Endothelial cell of umbilical vein (primary cell): ENCODE measurements around the gene SORCS1. TPM values are rescaled to one million over a fixed set of nuclear protein-coding genes. Genes with fewer than 3 reads are reported as not detected.

Source experiments
- BruUV-seq: library from RNA; stranded (reverse); fragments of 400-500 nt; replicated peaks from 2 replicates; lab custom pipeline; 2021; lab: Mats Ljungman, UMichigan
- CTCF ChIA-PET: fragments of 300-600, 350-600 bp; sonication (Branson Sonifier 250); formaldehyde crosslinking; loops from one replicate; lab custom pipeline; 2021; ENCODE audit warnings: antibody characterized with exemption, inconsistent platforms; lab: Charles Lee
- POLR2A ChIA-PET: fragments of 300-600, 350-600 bp; sonication (Branson Sonifier 250); formaldehyde crosslinking; loops from one replicate; lab custom pipeline; 2021; ENCODE audit warnings: antibody characterized with exemption, inconsistent platforms; lab: Charles Lee
- DNase-seq: peaks from one replicate; pipeline ENCODE4 v3.0.0-alpha.2; 2011; ENCODE audit warnings: low read depth, low spot score
- FAIRE-seq: peaks from 2 replicates; lab custom pipeline; 2011; peaks lifted over from hg19 to GRCh38; lab: Jason Lieb, UNC
- H2AFZ ChIP-seq: 2 replicates; pipeline ENCODE4 v1.6.0; 2012; ENCODE audit warnings: low read depth, low read length, control low read depth, inconsistent platforms
- H3K27ac ChIP-seq: 2 replicates; pipeline ENCODE4 v1.5.1; 2011; ENCODE audit warnings: low read depth, mild to moderate bottlenecking, control low read depth, low read length, moderate library complexity; ENCODE audit not compliant: insufficient read depth
- H3K27me3 ChIP-seq, 2 experiments: 2 replicates each; pipeline versions ENCODE4 v1.6.0 to v1.6.1; 2011; ENCODE audit warnings: low read length in 2 of 2, mixed read lengths in 1 of 2; ENCODE audit not compliant: control insufficient read depth in 2 of 2, insufficient read depth in 2 of 2
- H3K36me3 ChIP-seq, 2 experiments: 2 replicates in 1 of 2; 3 replicates in 1 of 2; pipeline ENCODE4 v1.5.1; 2011; ENCODE audit warnings: low read length in 2 of 2, mild to moderate bottlenecking in 1 of 2, moderate library complexity in 1 of 2; ENCODE audit not compliant: control insufficient read depth in 2 of 2, insufficient read depth in 2 of 2; ENCODE audit errors: extremely low read depth in 1 of 2
- H3K4me1 ChIP-seq: 3 replicates; pipeline ENCODE4 v1.5.1; 2011; ENCODE audit warnings: mild to moderate bottlenecking, low read length; ENCODE audit not compliant: control insufficient read depth, insufficient read depth; ENCODE audit errors: extremely low read depth
- H3K4me2 ChIP-seq: 2 replicates; pipeline ENCODE4 v1.6.1; 2011; ENCODE audit warnings: low read length, control low read depth, mixed read lengths; ENCODE audit not compliant: insufficient read depth
- H3K4me3 ChIP-seq, 3 experiments: fragments of 200-600 bp in 1 of 3; sonication (generic), shearing (Covaris generic) in 1 of 3; replicated peaks in 1 of 3; 2 replicates each; pipeline ENCODE4 v1.5.1; 2011 to 2016; ENCODE audit warnings: control low read depth in 3 of 3, low read length in 3 of 3, mild to moderate bottlenecking in 2 of 3, inconsistent platforms in 1 of 3, low read depth in 1 of 3, moderate library complexity in 1 of 3; ENCODE audit not compliant: insufficient read depth in 1 of 3
- H3K79me2 ChIP-seq: 2 replicates; pipeline ENCODE4 v1.6.0; 2012; ENCODE audit warnings: low read length, inconsistent platforms; ENCODE audit not compliant: control insufficient read depth, insufficient read depth
- H3K9ac ChIP-seq: replicated peaks from 2 replicates; pipeline ENCODE3; 2011; ENCODE audit warnings: low read length, control low read depth; ENCODE audit not compliant: insufficient read depth; ENCODE audit errors: extremely low read depth
- H3K9me1 ChIP-seq: replicated peaks from 3 replicates; pipeline ENCODE4 v1.6.0; 2011; ENCODE audit warnings: mild to moderate bottlenecking, low read length; ENCODE audit not compliant: control insufficient read depth, insufficient read depth; ENCODE audit errors: extremely low read depth
- H3K9me3 ChIP-seq: replicated peaks from 2 replicates; pipeline ENCODE4 v1.5.1; 2012; ENCODE audit warnings: low read length, inconsistent platforms; ENCODE audit not compliant: control insufficient read depth, insufficient read depth
- H4K20me1 ChIP-seq: replicated peaks from 2 replicates; pipeline ENCODE3; 2011; ENCODE audit warnings: mild to moderate bottlenecking, low read length; ENCODE audit not compliant: control insufficient read depth, insufficient read depth; ENCODE audit errors: extremely low read depth
- CTCF ChIP-seq, 2 donors: IDR thresholded peaks; 1 replicate in 1 of 2; 2 replicates in 1 of 2; pipeline ENCODE4 v1.5.1; 2011; ENCODE audit warnings: low read length in 2 of 2, mild to moderate bottlenecking in 2 of 2, moderate library complexity in 2 of 2, control low read depth in 1 of 2, inconsistent platforms in 1 of 2, low read depth in 1 of 2; ENCODE audit not compliant: insufficient read depth in 1 of 2; ENCODE audit errors: extremely low read depth in 1 of 2
- EZH2 ChIP-seq: IDR thresholded peaks from 2 replicates; pipeline ENCODE4 v1.6.1; 2012; ENCODE audit warnings: borderline replicate concordance, low read depth, mild to moderate bottlenecking, moderate library complexity, low read length, inconsistent platforms; ENCODE audit not compliant: severe bottlenecking
- FOS ChIP-seq: IDR thresholded peaks from 2 replicates; pipeline ENCODE4 v1.6.1; 2011; ENCODE audit warnings: mild to moderate bottlenecking, low read length, moderate library complexity, borderline replicate concordance; ENCODE audit not compliant: insufficient read depth
- GATA2 ChIP-seq: IDR thresholded peaks from 2 replicates; pipeline ENCODE4 v1.7.0; 2011; ENCODE audit warnings: low read depth, mild to moderate bottlenecking, moderate library complexity, mixed read lengths, low read length; ENCODE audit not compliant: insufficient read length, insufficient read depth
- JUN ChIP-seq: IDR thresholded peaks from 2 replicates; pipeline ENCODE4 v1.6.1; 2011; ENCODE audit warnings: borderline replicate concordance, low read depth; ENCODE audit not compliant: insufficient read length, insufficient read depth
- MYC ChIP-seq: IDR thresholded peaks from one replicate; pipeline ENCODE4 v1.6.1; 2011; ENCODE audit warnings: mild to moderate bottlenecking, low read depth, low read length
- POLR2AphosphoS5 ChIP-seq: IDR thresholded peaks from 2 replicates; pipeline ENCODE4 v1.6.1; 2012; ENCODE audit warnings: low read depth, mild to moderate bottlenecking, control low read depth, low read length, moderate library complexity; ENCODE audit not compliant: insufficient read depth
- dilution Hi-C: fragments of 300-500 bp; cut with MboI; formaldehyde crosslinking; loops from one replicate; pipeline ENCODE4 v1.15.0; 2019; ENCODE audit warnings: low sequenced_read_pairs; ENCODE audit not compliant: extremely low pct_ligation_motif_present
- intact Hi-C: fragments of 100-400 bp; cut with micrococcal nuclease; formaldehyde crosslinking; loops from one replicate; pipeline ENCODE4 v1.10.0; 2022
- polyA plus RNA-seq, 4 experiments: library from polyadenylated mRNA; depleted of rRNA in 3 of 4; stranded (reverse) in 3 of 4; unstranded in 1 of 4; fragments of >200 nt; gene quantifications; 2 replicates each; pipeline versions ENCODE4 v1.2.1 to v1.2.3, GENCODE V29; 2011 to 2012; ENCODE audit warnings: missing spikeins in 1 of 4
- total RNA-seq: library from RNA; stranded (reverse); gene quantifications from 2 replicates; pipeline ENCODE4 v1.2.3, GENCODE V29; 2021

SORCS1 gene
- total and polyA plus RNA-seq, 2 donors (not counting 3 experiments of a cell fraction or from before 2014, with no cell fraction given) = not detected

- no peaks in the 10 kb centered on the region for H3K4me1 ChIP-seq
- no TSS peak for BruUV-seq
- no peaks in the 10 kb centered on the region for H3K27me3 ChIP-seq
- no peaks in the 10 kb centered on the region for H4K20me1 ChIP-seq
- no peak overlapping the region for H3K9ac ChIP-seq
- H3K27ac ChIP-seq = no peak overlapping the region
- H3K4me2 ChIP-seq = no peak overlapping the region
- ChIA-PET POLR2A (no interaction called here), CTCF (no interaction called here)
- no peaks in the 10 kb centered on the region for H3K79me2 ChIP-seq
- no peak for TF ChIP-seq EZH2
- TF ChIP-seq CTCF (IDR thresholded peaks at IDR 0.05; ENCODE audit: extremely low read depth in 1 of 2, insufficient read depth in 1 of 2, low read depth in 1 of 2, low read length in 2 of 2) = no peak
- TF ChIP-seq GATA2 = no peak
- no peak for TF ChIP-seq FOS
- TF ChIP-seq JUN = no peak
- no peak for TF ChIP-seq MYC
- TF ChIP-seq POLR2AphosphoS5 = no peak
- dilution Hi-C loops = no loop called here
- H3K9me1 ChIP-seq = no peaks in the 10 kb centered on the region
- FAIRE-seq (no peak), DNase-seq (no peak)
- no peak overlapping the region for H2AFZ ChIP-seq
- no peak overlapping the region for H3K4me3 ChIP-seq
- peaks cover 7% of the 10 kb centered on the region for H3K9me3 ChIP-seq
- intact Hi-C loops = no loop called here
- no peaks in the 10 kb centered on the region for H3K36me3 ChIP-seq
Measured at GRCh38 chr10:107011992-107012391, 152.5 kb downstream of the SORCS1 start.
